Peyer's patch (tissue), 4 donors: ENCODE data around the gene C6orf132. TPM values are rescaled to one million over a fixed set of nuclear protein-coding genes. Genes with fewer than 3 reads are reported as not detected.

Source experiments
- DNase-seq, 3 donors: peaks; one replicate each; pipeline ENCODE4 v3.0.0-alpha.2; 2017 to 2019
- H3K27ac ChIP-seq, 4 donors: fragments of 200-600 bp; sonication (generic); one replicate each; pipeline ENCODE4 v1.5.1; 2016 to 2019
- H3K27me3 ChIP-seq, 2 donors: fragments of 200-600 bp; sonication (generic); one replicate each; pipeline ENCODE4 v1.5.1; 2019
- H3K36me3 ChIP-seq, 3 donors: fragments of 200-600 bp; sonication (generic); one replicate each; pipeline ENCODE4 v1.5.1; 2016 to 2019
- H3K4me1 ChIP-seq, 4 donors: fragments of 200-600 bp; sonication (generic); one replicate each; pipeline ENCODE4 v1.5.1; 2016 to 2019
- H3K4me3 ChIP-seq, 4 donors: fragments of 200-600 bp; sonication (generic); 1 replicate in 3 of 4; 2 replicates in 1 of 4; pipeline ENCODE4 v1.5.1; 2016 to 2019; ENCODE audit warnings: mild to moderate bottlenecking in 1 of 4
- H3K9me3 ChIP-seq, 4 donors: fragments of 200-600 bp; sonication (generic); one replicate each; pipeline ENCODE4 v1.5.1; 2016 to 2019; ENCODE audit warnings: mild to moderate bottlenecking in 1 of 4
- CTCF ChIP-seq, 6 experiments: fragments of 450-650 bp in 4 of 6; fragments of 200-600 bp in 2 of 6; sonication (generic) in 1 of 6; IDR thresholded peaks; one replicate each; pipeline ENCODE4 v1.5.1; 2017 to 2019; ENCODE audit warnings: antibody characterized with exemption in 6 of 6, mild to moderate bottlenecking in 3 of 6, moderate library complexity in 1 of 6
- POLR2A ChIP-seq, 2 donors: fragments of 450-650 bp; IDR thresholded peaks; one replicate each; pipeline ENCODE4 v1.5.1; 2017; ENCODE audit warnings: antibody characterized with exemption in 2 of 2, mild to moderate bottlenecking in 2 of 2, moderate library complexity in 2 of 2
- total RNA-seq, 4 donors: library from RNA; depleted of rRNA; stranded (reverse); fragments of >200 nt; gene quantifications; one replicate each; pipeline ENCODE4 v1.1.0, GENCODE V29; 2016

The C6orf132 gene
- total RNA-seq, 4 donors from 2014 or later: 47.9 to 106 (median 95.9) TPM

GRCh38 chr6:42084889-42085288, 57.5 kb downstream of the C6orf132 start:
- Histone ChIP-seq H3K9me3 (no peaks in the 10 kb centered on the region), H3K27ac (no peak overlapping the region), H3K36me3 (peaks cover 0 to 8% (median 0%) of the 10 kb centered on the region in 3 donors), H3K4me3 (no peak overlapping the region), H3K27me3 (no peaks in the 10 kb centered on the region), H3K4me1 (no peaks in the 10 kb centered on the region)
- no peak for TF ChIP-seq POLR2A (IDR thresholded peaks at IDR 0.05)
- TF ChIP-seq CTCF (IDR thresholded peaks at IDR 0.05): no peak
- no peak for DNase-seq

GRCh38 chr6:42083530-42083929, 58.9 kb downstream of the C6orf132 start:
- TF ChIP-seq POLR2A (IDR thresholded peaks at IDR 0.05) (no peak), CTCF (IDR thresholded peaks at IDR 0.05) (no peak)

GRCh38 chr6:42079941-42080464, 62.4 kb downstream of the C6orf132 start:
- H3K27ac ChIP-seq: no peak overlapping the region
- no peak for DNase-seq
- H3K4me1 ChIP-seq: no peaks in the 10 kb centered on the region
- no peaks in the 10 kb centered on the region for H3K9me3 ChIP-seq
- peaks cover 0 to 42% (median 0%) of the 10 kb centered on the region in 3 donors for H3K36me3 ChIP-seq
- no peak overlapping the region for H3K4me3 ChIP-seq
- TF ChIP-seq CTCF (IDR thresholded peaks at IDR 0.05) (no peak), POLR2A (IDR thresholded peaks at IDR 0.05) (no peak)
- H3K27me3 ChIP-seq: no peaks in the 10 kb centered on the region

More at GRCh38 chr6:42083530-42083929, 58.9 kb downstream of the C6orf132 start:
- no peak overlapping the region for H3K27ac ChIP-seq
- peaks cover 0 to 19% (median 0%) of the 10 kb centered on the region in 3 donors for H3K36me3 ChIP-seq
- H3K4me3 ChIP-seq: no peak overlapping the region
- DNase-seq: peak in 1 of 3 donors; percentile 1
- H3K4me1 ChIP-seq: no peaks in the 10 kb centered on the region
- H3K9me3 ChIP-seq: no peaks in the 10 kb centered on the region
- H3K27me3 ChIP-seq: no peaks in the 10 kb centered on the region

GRCh38 chr6:42078386-42078785, 64.0 kb downstream of the C6orf132 start:
- Histone ChIP-seq H3K27ac (no peak overlapping the region), H3K9me3 (no peaks in the 10 kb centered on the region), H3K4me3 (no peak overlapping the region), H3K36me3 (peaks cover 0 to 45% (median 0%) of the 10 kb centered on the region in 3 donors), H3K27me3 (no peaks in the 10 kb centered on the region), H3K4me1 (no peaks in the 10 kb centered on the region)
- TF ChIP-seq CTCF (IDR thresholded peaks at IDR 0.05): no peak
- TF ChIP-seq POLR2A (IDR thresholded peaks at IDR 0.05): no peak
- no peak for DNase-seq

DNA sequence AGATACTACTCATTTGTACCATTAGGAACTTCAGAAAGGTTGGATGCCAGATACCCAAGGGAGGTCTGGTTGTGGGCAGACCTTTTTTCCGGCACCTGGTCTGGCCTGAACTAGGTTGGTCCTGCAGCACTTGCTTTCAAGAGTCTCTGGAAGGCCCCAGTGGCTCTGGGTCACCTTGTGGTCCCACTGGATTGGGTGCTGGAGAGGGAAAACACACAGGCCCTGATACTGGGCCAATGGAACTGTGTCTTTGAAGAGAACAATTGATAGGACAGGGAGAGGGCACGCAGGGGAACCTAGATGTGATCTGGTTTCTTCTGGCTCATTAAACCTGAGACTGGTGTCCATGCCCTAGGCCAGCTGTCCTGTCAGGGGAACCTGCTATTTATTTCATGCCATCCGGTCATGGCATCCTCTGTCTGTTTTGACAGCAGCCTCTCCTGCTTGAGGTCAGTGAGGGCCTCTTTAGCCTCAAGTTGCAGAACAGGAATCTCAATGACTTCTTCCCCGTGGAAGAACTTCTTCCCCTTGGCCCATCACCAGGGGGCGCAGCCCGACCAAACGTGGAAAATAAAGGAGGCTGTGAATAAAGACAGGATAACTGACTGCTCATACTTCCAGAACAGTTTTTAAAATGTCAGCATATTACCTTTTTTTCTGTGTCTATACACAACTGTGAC, 67.1 kb downstream of the C6orf132 start:
- no peaks in the 10 kb centered on the region for H3K9me3 ChIP-seq
- TF ChIP-seq POLR2A (IDR thresholded peaks at IDR 0.05) (no peak), CTCF (IDR thresholded peaks at IDR 0.05) (peak; percentile 41 to 89 (median 77))

More for the DNA sequence above, 67.1 kb downstream of the C6orf132 start:
- H3K4me1 ChIP-seq: no peaks in the 10 kb centered on the region
- H3K36me3 ChIP-seq: peaks cover 0 to 66% (median 0%) of the 10 kb centered on the region in 3 donors
- H3K4me3 ChIP-seq: no peak overlapping the region
- H3K27me3 ChIP-seq: no peaks in the 10 kb centered on the region
- DNase-seq: peak; percentile 56 to 91 (median 87)
- H3K27ac ChIP-seq: no peak overlapping the region
